ENCODE measurements around the gene CCDC69. TPM values are rescaled to one million over a fixed set of nuclear protein-coding genes. Genes with fewer than 3 reads are reported as not detected.
A peak's percentile ranks its signal among the peaks of the same experiment; 100 is the strongest.

Gene CCDC69
- total RNA-seq, 1 donor from 2014 or later = 101 TPM

GRCh38 chr5:151234476-151235238, 10.8 kb upstream of the CCDC69 start:
- Histone ChIP-seq H3K9me3 (no peaks in the 10 kb centered on the region), H3K4me3 (no peak overlapping the region), H3K27me3 (no peaks in the 10 kb centered on the region), H3K36me3 (no peaks in the 10 kb centered on the region), H3K27ac (peak overlapping the region in 1 of 2 donors; percentile 4), H3K4me1 (peaks cover 0 to 4% of the 10 kb centered on the region in 2 donors)
- intact Hi-C loops (cut with DNase I) = loop anchor here (5.0 kb wide), 1 partner anchor 67 kb away; no protein-coding TSS in a partner anchor
- DNase-seq (ENCODE audit: low spot score in 2 of 2) = peak in 1 of 2 donors; percentile 82
- TF ChIP-seq CTCF (IDR thresholded peaks at IDR 0.05) = no peak

- no peak for DNase-seq (ENCODE audit: low spot score in 2 of 2)
- H3K27me3 ChIP-seq = no peaks in the 10 kb centered on the region
- H3K4me3 ChIP-seq = no peak overlapping the region
- no peaks in the 10 kb centered on the region for H3K9me3 ChIP-seq
- TF ChIP-seq CTCF (IDR thresholded peaks at IDR 0.05) = no peak
- peaks cover 0 to 4% of the 10 kb centered on the region in 2 donors for H3K4me1 ChIP-seq
- no peak overlapping the region for H3K27ac ChIP-seq
- intact Hi-C loops (cut with DNase I) = no loop called here
- H3K36me3 ChIP-seq = no peaks in the 10 kb centered on the region
Observed at GRCh38 chr5:151233616-151234085, 9.8 kb upstream of the CCDC69 start.

- H3K27ac ChIP-seq = no peak overlapping the region
- no peak for DNase-seq (ENCODE audit: low spot score in 2 of 2)
- no peak overlapping the region for H3K4me3 ChIP-seq
- no peak for TF ChIP-seq CTCF (IDR thresholded peaks at IDR 0.05)
- no peaks in the 10 kb centered on the region for H3K27me3 ChIP-seq
- H3K4me1 ChIP-seq = no peaks in the 10 kb centered on the region
- intact Hi-C loops (cut with DNase I) = no loop called here
- no peaks in the 10 kb centered on the region for H3K9me3 ChIP-seq
- no peaks in the 10 kb centered on the region for H3K36me3 ChIP-seq
Observed at GRCh38 chr5:151231359-151231758, 7.5 kb upstream of the CCDC69 start.

DNA sequence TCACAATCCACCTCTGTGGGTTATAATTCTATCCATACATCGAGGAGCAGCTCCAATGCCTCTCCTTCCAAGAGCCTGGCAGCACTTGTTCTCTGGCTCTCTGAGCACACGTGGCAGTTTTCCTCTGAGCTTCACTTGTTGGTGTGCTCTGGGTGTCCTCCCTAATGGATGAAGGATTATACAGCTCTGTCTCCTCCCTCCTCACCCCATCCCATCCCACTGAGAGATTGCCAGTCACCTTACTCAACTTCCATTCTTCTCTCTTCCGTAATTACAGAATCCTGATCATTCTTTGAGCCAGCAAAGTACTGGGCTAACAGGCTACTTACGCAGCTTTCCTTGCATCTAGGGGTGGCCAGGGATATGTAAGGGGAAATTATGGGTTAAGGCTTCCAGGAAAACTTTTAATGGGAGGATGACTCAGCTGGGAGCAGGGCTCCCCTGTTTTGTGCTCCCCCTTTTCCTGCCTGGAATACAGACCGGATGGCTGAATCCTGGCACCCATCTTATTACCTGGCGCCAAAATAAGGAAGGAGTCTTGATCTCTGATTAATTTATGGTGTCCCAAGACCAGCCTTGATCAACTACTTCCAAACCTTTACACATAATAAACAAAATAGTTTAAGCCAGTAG, 6.3 kb upstream of the CCDC69 start:
- no peak for DNase-seq (ENCODE audit: low spot score in 2 of 2)
- Histone ChIP-seq H3K4me1 (no peaks in the 10 kb centered on the region), H3K4me3 (no peak overlapping the region), H3K36me3 (no peaks in the 10 kb centered on the region), H3K9me3 (no peaks in the 10 kb centered on the region), H3K27me3 (no peaks in the 10 kb centered on the region), H3K27ac (no peak overlapping the region)
- no peak for TF ChIP-seq CTCF (IDR thresholded peaks at IDR 0.05)
- intact Hi-C loops (cut with DNase I) = no loop called here

- Histone ChIP-seq H3K9me3 (no peaks in the 10 kb centered on the region), H3K4me1 (peaks cover 0 to 7% of the 10 kb centered on the region in 2 donors), H3K27ac (no peak overlapping the region), H3K27me3 (no peaks in the 10 kb centered on the region), H3K4me3 (no peak overlapping the region), H3K36me3 (no peaks in the 10 kb centered on the region)
- intact Hi-C loops (cut with DNase I) = no loop called here
- DNase-seq (ENCODE audit: low spot score in 2 of 2) = no peak
- TF ChIP-seq CTCF (IDR thresholded peaks at IDR 0.05) = no peak
Observed at GRCh38 chr5:151228986-151229385, 5.1 kb upstream of the CCDC69 start.
